Trophoblast cell (in vitro differentiated cells and primary cell): ENCODE measurements around the gene GAL3ST2.
"Not testable (repeated sequence)": the region's sequence is repeated elsewhere in the genome, so short reads cannot be mapped to it uniquely, and the experiment has no call there.

Experiments
- DNase-seq, 2 donors: peaks; one replicate each; pipeline ENCODE4 v3.0.0-alpha.2; 2016
- H2AFZ ChIP-seq: 2 replicates; pipeline ENCODE4 v1.6.1; 2013; ENCODE audit warnings: low read length, moderate library complexity, mild to moderate bottlenecking; ENCODE audit not compliant: insufficient read depth, poor library complexity
- H2AK5ac ChIP-seq: 2 replicates; pipeline ENCODE4 v1.6.1; 2013; ENCODE audit warnings: mild to moderate bottlenecking, low read length
- H2BK120ac ChIP-seq: 2 replicates; pipeline ENCODE4 v1.6.1; 2013; ENCODE audit warnings: low read length, mild to moderate bottlenecking, moderate library complexity; ENCODE audit not compliant: insufficient read depth, poor library complexity
- H2BK12ac ChIP-seq: 2 replicates; pipeline ENCODE4 v1.6.1; 2013; ENCODE audit warnings: mild to moderate bottlenecking, low read length, moderate library complexity
- H2BK5ac ChIP-seq: 2 replicates; pipeline ENCODE4 v1.6.1; 2013; ENCODE audit warnings: low read length, low read depth, moderate library complexity, mild to moderate bottlenecking; ENCODE audit not compliant: poor library complexity
- H3K14ac ChIP-seq: 2 replicates; pipeline ENCODE4 v1.6.1; 2013; ENCODE audit warnings: mild to moderate bottlenecking, low read length
- H3K18ac ChIP-seq: 2 replicates; pipeline ENCODE4 v1.6.1; 2013; ENCODE audit warnings: mild to moderate bottlenecking, low read length
- H3K23ac ChIP-seq: 2 replicates; pipeline ENCODE4 v1.6.1; 2013; ENCODE audit warnings: low read length
- H3K27ac ChIP-seq: 2 replicates; pipeline ENCODE4 v1.5.1; 2013; ENCODE audit warnings: low read depth, mild to moderate bottlenecking, inconsistent platforms, low read length, moderate library complexity
- H3K27me3 ChIP-seq: 2 replicates; pipeline ENCODE4 v1.6.1; 2013; ENCODE audit warnings: inconsistent platforms, mild to moderate bottlenecking, low read length, moderate library complexity; ENCODE audit not compliant: insufficient read depth
- H3K36me3 ChIP-seq, 2 experiments: 1 replicate in 1 of 2; 2 replicates in 1 of 2; pipeline ENCODE4 v1.6.1; 2013; ENCODE audit warnings: low read length in 2 of 2, mild to moderate bottlenecking in 2 of 2, moderate library complexity in 1 of 2; ENCODE audit not compliant: insufficient read depth in 2 of 2, control insufficient read depth in 1 of 2
- H3K4ac ChIP-seq: 2 replicates; pipeline ENCODE4 v1.6.1; 2013; ENCODE audit warnings: low read depth, mild to moderate bottlenecking, low read length, moderate library complexity
- H3K4me1 ChIP-seq, 2 experiments: 1 replicate in 1 of 2; 2 replicates in 1 of 2; pipeline ENCODE4 v1.6.1; 2013; ENCODE audit warnings: low read length in 2 of 2, mild to moderate bottlenecking in 2 of 2, moderate library complexity in 1 of 2; ENCODE audit not compliant: insufficient read depth in 2 of 2, control insufficient read depth in 1 of 2
- H3K4me2 ChIP-seq: 2 replicates; pipeline ENCODE4 v1.6.1; 2013; ENCODE audit warnings: inconsistent platforms, mild to moderate bottlenecking, low read length, moderate library complexity
- H3K4me3 ChIP-seq: 2 replicates; pipeline ENCODE4 v1.5.1; 2013; ENCODE audit warnings: mild to moderate bottlenecking, low read depth, low read length, inconsistent platforms
- H3K79me1 ChIP-seq: one replicate; pipeline ENCODE4 v1.6.1; 2013; ENCODE audit warnings: low read length
- H3K79me2 ChIP-seq: 2 replicates; pipeline ENCODE4 v1.6.1; 2013; ENCODE audit warnings: low read length, mild to moderate bottlenecking; ENCODE audit not compliant: control insufficient read depth, insufficient read depth, poor library complexity
- H3K9ac ChIP-seq: 2 replicates; pipeline ENCODE4 v1.6.1; 2013; ENCODE audit warnings: mild to moderate bottlenecking, low read length
- H3K9me3 ChIP-seq: 2 replicates; pipeline ENCODE4 v1.6.1; 2013; ENCODE audit warnings: low read depth, mild to moderate bottlenecking, control low read depth, inconsistent platforms, low read length; ENCODE audit not compliant: insufficient read depth
- H4K12ac ChIP-seq: 2 replicates; pipeline ENCODE4 v1.6.1; 2013; ENCODE audit warnings: low read depth, mild to moderate bottlenecking, low read length, moderate library complexity
- H4K8ac ChIP-seq: 2 replicates; pipeline ENCODE4 v1.6.1; 2013; ENCODE audit warnings: low read depth, mild to moderate bottlenecking, low read length, moderate library complexity
- H4K91ac ChIP-seq: one replicate; pipeline ENCODE4 v1.6.1; 2013; ENCODE audit warnings: low read depth, mild to moderate bottlenecking, low read length, moderate library complexity
- WGBS: extraction: QIAGEN DNeasy Blood & Tissue Kit; methylation state at CpG from one replicate; pipeline ENCODE4 v1.1.7; 2013; ENCODE audit warnings: missing lambda C conversion rate; ENCODE audit not compliant: insufficient read length, insufficient coverage; ENCODE audit errors: extremely low coverage; 5-methylcytosine and 5-hydroxymethylcytosine counted together

Gene GAL3ST2

GRCh38 chr2:241730671-241731293, 45.8 kb upstream of the GAL3ST2 start:
- Histone ChIP-seq H2AFZ (no peak overlapping the region), H3K23ac (no peak overlapping the region), H3K18ac (no peak overlapping the region), H3K36me3 (peaks cover 0 to 4% of the 10 kb centered on the region in 2 experiments), H3K79me2 (peaks cover 8% of the 10 kb centered on the region), H2BK5ac (no peak overlapping the region), H3K4me3 (no peak overlapping the region), H3K4me1 (peaks cover 7 to 10% of the 10 kb centered on the region in 2 experiments), H4K12ac (no peak overlapping the region), H3K9me3 (peaks cover 4% of the 10 kb centered on the region), H4K91ac (no peak overlapping the region), H3K14ac (no peak overlapping the region), H2BK12ac (no peak overlapping the region), H3K4ac (no peak overlapping the region), H2BK120ac (no peak overlapping the region), H3K27ac (no peak overlapping the region), H2AK5ac (no peak overlapping the region), H3K27me3 (no peaks in the 10 kb centered on the region), H3K4me2 (no peak overlapping the region), H3K79me1 (peaks cover 11% of the 10 kb centered on the region), H4K8ac (no peak overlapping the region), H3K9ac (no peak overlapping the region)
- WGBS, result no CpG with 5 or more reads among the region's 12 CpGs
- no peak for DNase-seq

GRCh38 chr2:241732513-241733186, 44.0 kb upstream of the GAL3ST2 start:
- not testable (repeated sequence) for H3K9me3 ChIP-seq, H4K91ac ChIP-seq, H3K27me3 ChIP-seq, H3K9ac ChIP-seq, H2BK12ac ChIP-seq, H4K8ac ChIP-seq, H3K4me3 ChIP-seq, H4K12ac ChIP-seq, H3K14ac ChIP-seq, H3K18ac ChIP-seq, H3K4me2 ChIP-seq, H3K4ac ChIP-seq, H2AK5ac ChIP-seq, H3K79me2 ChIP-seq, H3K36me3 ChIP-seq, H3K23ac ChIP-seq, H2BK120ac ChIP-seq, H2BK5ac ChIP-seq, H3K4me1 ChIP-seq, H3K27ac ChIP-seq, H2AFZ ChIP-seq
- peaks cover 11% of the 10 kb centered on the region for H3K79me1 ChIP-seq
- WGBS, result no CpG with 5 or more reads among the region's 26 CpGs
- peak; percentile 26 to 42 for DNase-seq

DNA sequence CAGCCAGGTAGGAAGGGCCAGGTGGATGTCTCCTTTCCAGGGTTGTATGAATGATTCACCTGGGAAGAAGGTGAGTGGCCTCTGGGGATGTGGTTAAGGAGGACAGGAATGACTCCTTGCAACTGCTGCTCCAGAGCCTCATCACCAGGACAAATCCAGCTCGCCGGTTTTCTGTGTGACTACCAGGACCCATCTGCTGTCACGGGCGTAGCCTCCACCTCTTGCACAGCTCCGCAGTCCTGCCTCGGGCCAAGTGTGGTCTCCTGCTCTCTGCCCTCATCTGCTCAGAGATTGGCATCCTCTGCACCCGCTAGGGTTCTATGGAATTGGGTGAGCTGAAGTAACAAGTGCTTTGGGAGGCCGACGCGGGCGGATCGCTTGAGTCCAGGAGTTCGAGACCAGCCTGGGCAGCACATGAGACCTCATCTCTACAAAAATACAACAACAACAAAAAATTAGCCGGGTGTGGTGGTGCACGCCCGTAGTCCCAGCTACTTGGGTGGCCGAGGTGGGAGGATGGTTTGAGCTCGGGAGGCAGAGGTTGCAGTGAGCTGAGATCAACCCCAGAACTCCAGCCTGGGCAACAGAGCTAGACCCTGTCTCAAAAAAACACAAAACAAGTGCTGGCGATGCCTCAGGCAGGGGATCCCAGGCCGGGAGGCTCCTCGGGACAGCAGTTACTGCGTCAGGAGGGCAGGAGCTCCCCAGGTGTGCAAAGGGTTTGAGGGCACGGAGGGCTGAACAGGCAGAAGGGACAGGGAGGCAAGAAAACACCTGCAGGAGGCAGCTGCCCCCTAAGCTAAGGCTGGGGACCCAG, 43.0 kb upstream of the GAL3ST2 start:
- H3K9ac ChIP-seq, result no peak overlapping the region
- H4K12ac ChIP-seq, result peak overlapping the region; percentile 61
- peak overlapping the region; percentile 31 for H2AK5ac ChIP-seq
- peaks cover 11% of the 10 kb centered on the region for H3K79me1 ChIP-seq
- H3K36me3 ChIP-seq, result peaks cover 6 to 7% of the 10 kb centered on the region in 2 experiments
- no peak overlapping the region for H3K27ac ChIP-seq
- H3K27me3 ChIP-seq, result no peaks in the 10 kb centered on the region
- peak overlapping the region; percentile 87 for H4K8ac ChIP-seq
- H3K4me3 ChIP-seq, result peak overlapping the region; percentile 15
- peak; percentile 99 for DNase-seq
- H3K9me3 ChIP-seq, result peaks cover 4% of the 10 kb centered on the region
- peak overlapping the region; percentile 94 for H2AFZ ChIP-seq
- peak overlapping the region; percentile 67 for H3K4me2 ChIP-seq
- peaks cover 7 to 8% of the 10 kb centered on the region in 2 experiments for H3K4me1 ChIP-seq
- no CpG with 5 or more reads among the region's 23 CpGs for WGBS
- H3K18ac ChIP-seq, result no peak overlapping the region
- peaks cover 8% of the 10 kb centered on the region for H3K79me2 ChIP-seq
- no peak overlapping the region for H3K4ac ChIP-seq
- H3K23ac ChIP-seq, result peak overlapping the region; percentile 43
- no peak overlapping the region for H2BK5ac ChIP-seq
- H4K91ac ChIP-seq, result peak overlapping the region; percentile 45
- H3K14ac ChIP-seq, result peak overlapping the region; percentile 69
- no peak overlapping the region for H2BK12ac ChIP-seq
- H2BK120ac ChIP-seq, result peak overlapping the region; percentile 54

GRCh38 chr2:241734208-241734466, 42.5 kb upstream of the GAL3ST2 start:
- H3K4me1 ChIP-seq, result peaks cover 7 to 8% of the 10 kb centered on the region in 2 experiments
- no CpG with 5 or more reads among the region's 25 CpGs for WGBS

More at GRCh38 chr2:241734208-241734466, 42.5 kb upstream of the GAL3ST2 start:
- Histone ChIP-seq H3K4me2 (peak overlapping the region; percentile 67), H3K36me3 (peaks cover 4 to 6% of the 10 kb centered on the region in 2 experiments), H3K79me1 (peaks cover 11% of the 10 kb centered on the region), H3K4me3 (no peak overlapping the region), H3K18ac (no peak overlapping the region), H2AK5ac (peak overlapping the region; percentile 31), H2BK5ac (no peak overlapping the region), H4K8ac (peak overlapping the region; percentile 87), H3K9ac (no peak overlapping the region), H4K91ac (peak overlapping the region; percentile 45), H3K9me3 (peaks cover 4% of the 10 kb centered on the region), H2AFZ (peak overlapping the region; percentile 94), H3K4ac (no peak overlapping the region), H4K12ac (peak overlapping the region; percentile 61), H2BK120ac (peak overlapping the region; percentile 54), H3K27ac (no peak overlapping the region), H3K23ac (no peak overlapping the region), H3K14ac (peak overlapping the region; percentile 69), H3K27me3 (no peaks in the 10 kb centered on the region), H3K79me2 (peaks cover 8% of the 10 kb centered on the region), H2BK12ac (no peak overlapping the region)
- DNase-seq, result no peak
